Ishikawa (cell line): ENCODE results near the gene HOXA13.

Source experiments
- CEBPB ChIP-seq: IDR thresholded peaks from 2 replicates; pipeline ENCODE4 v1.6.1; 2012
- CREB1 ChIP-seq: IDR thresholded peaks from 2 replicates; pipeline ENCODE4 v1.6.1; 2012; ENCODE audit warnings: low read depth
- EGR1 ChIP-seq: IDR thresholded peaks from 2 replicates; pipeline ENCODE4 v1.6.1; 2012
- EP300 ChIP-seq: IDR thresholded peaks from 2 replicates; pipeline ENCODE4 v1.6.1; 2012; ENCODE audit warnings: borderline replicate concordance
- FOXM1 ChIP-seq: IDR thresholded peaks from 2 replicates; pipeline ENCODE4 v1.6.1; 2012; ENCODE audit warnings: low read depth, borderline replicate concordance
- NFIC ChIP-seq: IDR thresholded peaks from 2 replicates; pipeline ENCODE4 v1.6.1; 2012
- RAD21 ChIP-seq: IDR thresholded peaks from 2 replicates; pipeline ENCODE4 v1.6.1; 2012; ENCODE audit warnings: low read depth
- TAF1 ChIP-seq: IDR thresholded peaks from 2 replicates; pipeline ENCODE4 v1.6.1; 2012; ENCODE audit warnings: low read depth, mild to moderate bottlenecking
- TCF12 ChIP-seq: IDR thresholded peaks from 2 replicates; pipeline ENCODE4 v1.6.1; 2012; ENCODE audit warnings: low read depth
- TEAD4 ChIP-seq: IDR thresholded peaks from 2 replicates; pipeline ENCODE4 v1.6.1; 2012
- YY1 ChIP-seq: IDR thresholded peaks from 2 replicates; pipeline ENCODE4 v1.6.1; 2012; ENCODE audit warnings: low read depth
- ZBTB7A ChIP-seq: IDR thresholded peaks from 2 replicates; pipeline ENCODE4 v1.6.1; 2012; ENCODE audit warnings: low read depth
- TF ChIP-seq, protein P1 (sequence below): IDR thresholded peaks from 2 replicates; pipeline ENCODE4 v1.6.1; 2012
- TF ChIP-seq, protein P2 (sequence below): IDR thresholded peaks from 2 replicates; pipeline ENCODE4 v1.6.1; 2012
- TF ChIP-seq, protein P3 (sequence below): IDR thresholded peaks from 2 replicates; pipeline ENCODE4 v1.6.1; 2012; ENCODE audit warnings: low read depth, mild to moderate bottlenecking

Gene HOXA13

DNA sequence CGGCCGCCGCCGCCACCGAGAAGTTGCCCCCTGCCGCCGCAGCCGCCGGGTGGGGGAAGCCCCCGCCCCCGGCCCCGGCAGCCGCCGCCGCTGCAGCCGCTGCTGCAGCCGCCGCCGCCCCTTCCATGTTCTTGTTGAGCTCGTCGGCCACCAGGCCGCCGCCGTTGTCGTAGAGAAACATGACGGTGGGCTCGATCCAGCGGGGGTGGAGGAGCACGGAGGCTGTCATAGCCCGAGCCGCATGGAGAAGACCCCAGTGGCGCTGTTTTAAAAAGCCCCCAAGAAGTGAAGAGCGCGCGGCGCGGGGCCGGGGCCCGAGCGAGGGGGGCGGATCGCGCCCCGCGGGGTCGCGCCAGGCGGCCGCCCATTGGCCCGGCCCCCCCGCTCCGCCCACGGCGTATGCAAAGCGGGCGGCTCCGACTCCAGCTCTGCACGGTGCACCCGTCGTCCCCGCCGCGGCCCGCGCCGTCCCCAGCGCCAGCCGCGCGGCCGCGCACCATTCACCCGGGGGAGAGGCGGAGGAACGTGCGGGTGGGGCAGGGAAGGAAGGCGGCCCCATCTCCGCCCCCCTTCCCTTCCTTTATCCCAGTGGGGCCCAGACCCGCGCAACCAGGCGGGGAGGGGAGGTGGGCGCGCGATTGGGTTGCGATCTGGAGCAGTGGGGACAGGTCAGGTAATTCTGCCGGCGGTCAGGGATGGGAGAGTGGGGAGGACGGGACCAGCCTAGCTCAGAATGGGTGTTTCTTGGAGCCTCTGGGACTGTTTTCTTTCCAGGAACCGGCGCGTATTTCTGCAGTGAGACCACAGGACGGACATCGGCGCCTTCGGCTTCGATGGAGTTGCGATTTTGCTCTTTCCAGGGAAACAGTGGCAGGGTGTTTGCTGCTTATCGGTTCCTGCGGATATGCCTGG, at the start of gene HOXA13:
Gene HOXA13 (minus strand): TSS at position 243 of the 912 bp plus-strand sequence. CDS start 14 bp downstream, at position 229.
- TF ChIP-seq, protein P1, sequence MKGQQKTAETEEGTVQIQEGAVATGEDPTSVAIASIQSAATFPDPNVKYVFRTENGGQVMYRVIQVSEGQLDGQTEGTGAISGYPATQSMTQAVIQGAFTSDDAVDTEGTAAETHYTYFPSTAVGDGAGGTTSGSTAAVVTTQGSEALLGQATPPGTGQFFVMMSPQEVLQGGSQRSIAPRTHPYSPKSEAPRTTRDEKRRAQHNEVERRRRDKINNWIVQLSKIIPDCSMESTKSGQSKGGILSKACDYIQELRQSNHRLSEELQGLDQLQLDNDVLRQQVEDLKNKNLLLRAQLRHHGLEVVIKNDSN = no peak
- TF ChIP-seq YY1 (no peak), TCF12 (no peak; the same call in 1 of the 2 replicates), ZBTB7A (peak; percentile 18; the same call in 1 of the 2 replicates), EGR1 (peak; percentile 50), EP300 (no peak)
- TF ChIP-seq, protein P2, sequence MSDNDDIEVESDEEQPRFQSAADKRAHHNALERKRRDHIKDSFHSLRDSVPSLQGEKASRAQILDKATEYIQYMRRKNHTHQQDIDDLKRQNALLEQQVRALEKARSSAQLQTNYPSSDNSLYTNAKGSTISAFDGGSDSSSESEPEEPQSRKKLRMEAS = peak; percentile 45; the same call in 1 of the 2 replicates

DNA sequence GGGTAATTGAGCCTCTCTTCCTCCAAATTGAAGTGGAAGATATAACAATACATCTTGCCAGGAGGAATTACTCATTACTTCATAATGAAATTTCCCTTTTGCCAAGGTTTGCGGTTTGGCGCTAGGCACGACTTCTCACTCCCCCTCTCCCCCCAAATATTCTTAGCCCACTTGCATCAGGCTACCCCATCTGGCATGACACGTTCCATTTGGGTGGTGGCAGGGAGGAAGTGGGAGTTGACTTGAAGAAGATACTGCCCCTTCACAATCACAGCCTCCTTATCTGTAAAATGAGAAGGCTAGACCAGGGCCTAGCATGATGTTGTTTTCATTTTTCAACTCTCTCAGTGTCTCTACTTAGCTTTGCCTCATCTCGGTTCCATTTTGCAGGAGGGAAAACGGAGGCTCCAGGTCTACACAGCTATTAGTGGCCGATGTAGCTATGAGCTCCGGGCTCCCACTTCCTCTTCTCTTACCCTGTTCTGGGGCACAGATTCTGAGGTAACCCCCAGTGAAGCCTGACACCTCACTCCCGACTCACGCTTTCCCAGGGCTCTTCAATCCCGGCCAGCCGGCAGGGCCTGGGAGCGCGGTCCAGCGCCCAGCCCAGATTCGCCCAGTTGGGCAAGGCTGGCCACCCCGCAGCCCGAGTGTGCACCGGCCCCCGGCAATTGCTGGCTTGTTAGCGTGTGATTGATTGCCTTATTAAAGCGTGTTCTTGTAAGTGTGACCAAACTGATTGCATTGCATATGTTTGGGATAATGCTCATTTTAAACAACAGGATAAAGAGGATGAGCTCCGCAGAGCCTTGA, 49.2 kb upstream of the HOXA13 start:
- TF ChIP-seq TAF1 (no peak), ZBTB7A (no peak), CREB1 (no peak), TEAD4 (no peak)
- TF ChIP-seq, protein P3, sequence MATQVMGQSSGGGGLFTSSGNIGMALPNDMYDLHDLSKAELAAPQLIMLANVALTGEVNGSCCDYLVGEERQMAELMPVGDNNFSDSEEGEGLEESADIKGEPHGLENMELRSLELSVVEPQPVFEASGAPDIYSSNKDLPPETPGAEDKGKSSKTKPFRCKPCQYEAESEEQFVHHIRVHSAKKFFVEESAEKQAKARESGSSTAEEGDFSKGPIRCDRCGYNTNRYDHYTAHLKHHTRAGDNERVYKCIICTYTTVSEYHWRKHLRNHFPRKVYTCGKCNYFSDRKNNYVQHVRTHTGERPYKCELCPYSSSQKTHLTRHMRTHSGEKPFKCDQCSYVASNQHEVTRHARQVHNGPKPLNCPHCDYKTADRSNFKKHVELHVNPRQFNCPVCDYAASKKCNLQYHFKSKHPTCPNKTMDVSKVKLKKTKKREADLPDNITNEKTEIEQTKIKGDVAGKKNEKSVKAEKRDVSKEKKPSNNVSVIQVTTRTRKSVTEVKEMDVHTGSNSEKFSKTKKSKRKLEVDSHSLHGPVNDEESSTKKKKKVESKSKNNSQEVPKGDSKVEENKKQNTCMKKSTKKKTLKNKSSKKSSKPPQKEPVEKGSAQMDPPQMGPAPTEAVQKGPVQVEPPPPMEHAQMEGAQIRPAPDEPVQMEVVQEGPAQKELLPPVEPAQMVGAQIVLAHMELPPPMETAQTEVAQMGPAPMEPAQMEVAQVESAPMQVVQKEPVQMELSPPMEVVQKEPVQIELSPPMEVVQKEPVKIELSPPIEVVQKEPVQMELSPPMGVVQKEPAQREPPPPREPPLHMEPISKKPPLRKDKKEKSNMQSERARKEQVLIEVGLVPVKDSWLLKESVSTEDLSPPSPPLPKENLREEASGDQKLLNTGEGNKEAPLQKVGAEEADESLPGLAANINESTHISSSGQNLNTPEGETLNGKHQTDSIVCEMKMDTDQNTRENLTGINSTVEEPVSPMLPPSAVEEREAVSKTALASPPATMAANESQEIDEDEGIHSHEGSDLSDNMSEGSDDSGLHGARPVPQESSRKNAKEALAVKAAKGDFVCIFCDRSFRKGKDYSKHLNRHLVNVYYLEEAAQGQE = peak; percentile 66

DNA sequence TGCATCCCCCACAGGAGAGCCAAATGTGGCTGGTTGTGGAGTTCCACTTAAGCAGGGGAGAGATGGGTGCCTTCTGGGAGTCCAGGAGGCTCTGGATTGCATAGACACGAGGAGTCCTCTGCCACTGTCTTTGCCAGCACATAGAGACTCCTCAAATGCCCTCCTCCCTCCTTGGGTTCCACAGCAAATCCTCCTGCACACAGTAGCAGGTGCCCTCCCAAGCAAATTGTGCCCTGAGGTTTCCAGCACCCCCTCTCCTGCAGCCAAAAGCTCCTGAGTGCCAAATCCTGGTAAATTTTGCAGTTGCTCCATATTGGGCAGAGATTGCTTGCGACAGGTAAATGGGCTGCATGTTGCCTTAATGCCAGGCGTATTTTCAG, 48.5 kb upstream of the HOXA13 start:
- TF ChIP-seq TAF1 (no peak), YY1 (no peak), EP300 (no peak), ZBTB7A (no peak), CREB1 (no peak), NFIC (no peak), TCF12 (no peak), CEBPB (no peak), FOXM1 (no peak), TEAD4 (no peak), RAD21 (no peak), EGR1 (no peak)
- TF ChIP-seq, protein P3 = no peak
- TF ChIP-seq, protein P1 = no peak
- TF ChIP-seq, protein P2 = no peak

DNA sequence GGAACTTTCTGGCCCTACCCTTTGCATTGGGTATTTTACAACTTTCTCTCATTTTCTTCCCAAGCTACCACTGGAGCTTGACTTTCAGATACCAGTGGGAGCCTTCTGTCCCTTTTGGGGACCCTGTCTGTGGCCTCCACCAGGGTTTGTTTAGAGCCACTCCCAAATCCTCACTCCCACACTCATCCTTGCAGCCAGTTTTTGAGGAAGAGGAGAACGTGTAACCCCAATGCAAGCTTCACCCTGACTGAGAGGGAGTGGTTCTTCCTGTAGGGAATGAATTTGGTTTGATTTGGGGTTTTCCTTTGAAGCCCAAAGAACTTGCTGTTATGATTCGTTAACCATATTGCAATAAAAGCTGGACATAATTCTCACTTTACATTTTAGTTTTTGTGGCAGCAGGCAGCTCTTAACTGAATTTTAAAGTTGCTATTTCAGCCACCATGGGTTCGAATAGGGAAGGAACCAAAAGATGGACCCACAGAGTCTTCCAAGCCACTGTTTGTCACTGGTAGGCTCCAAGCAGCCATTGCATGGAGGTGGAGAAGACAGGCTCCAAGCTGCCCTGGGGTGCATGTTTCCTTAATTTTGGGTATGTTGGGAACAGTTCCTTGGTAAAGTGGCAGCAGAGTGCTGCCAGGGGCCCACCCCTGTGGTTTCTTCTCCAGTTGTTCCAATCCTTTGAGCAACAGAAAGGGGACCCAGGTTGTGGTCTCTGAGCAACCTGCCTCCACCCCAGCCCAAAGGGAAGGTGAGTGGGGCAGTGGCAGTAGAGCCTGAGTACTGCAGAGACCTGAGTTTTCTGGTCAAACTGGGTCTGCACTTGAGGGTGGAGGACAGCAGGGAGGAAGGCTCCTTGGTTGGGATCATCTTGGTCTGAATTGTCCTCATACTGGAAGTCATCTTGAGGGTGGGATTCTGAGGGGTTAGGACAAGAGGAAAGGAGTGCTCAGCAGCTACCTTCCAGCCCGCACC, 47.8 kb upstream of the HOXA13 start:
- no peak for TF ChIP-seq CEBPB

DNA sequence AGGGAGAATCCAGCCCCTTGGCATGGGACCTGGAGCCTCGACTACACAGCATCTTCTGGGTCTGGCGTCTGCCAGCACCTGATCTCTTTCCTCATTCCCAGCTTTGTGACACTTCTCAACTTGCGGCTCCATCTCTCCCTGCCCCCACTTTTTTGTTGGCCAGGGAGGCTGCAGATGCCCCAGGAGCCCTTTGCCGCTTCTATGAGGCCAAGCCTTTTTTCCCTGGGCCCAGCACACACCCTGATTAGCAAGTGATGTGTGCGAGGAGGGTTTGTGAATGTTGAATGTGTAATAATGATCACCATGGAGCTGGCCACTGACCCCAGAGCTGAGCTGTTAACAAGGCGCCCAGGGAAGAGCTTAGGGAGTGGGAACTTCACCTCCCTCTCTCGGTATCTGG, 47.1 kb upstream of the HOXA13 start:
- TF ChIP-seq CREB1 = no peak
- no peak for TF ChIP-seq YY1
- no peak for TF ChIP-seq TCF12
